Measurements from ENCODE around the gene PDK1.
"Not testable (repeated sequence)": the region's sequence is repeated elsewhere in the genome, so short reads cannot be mapped to it uniquely, and the experiment has no call there.

Gene PDK1

GRCh38 chr2:172554352-172555271 is 1.3 kb upstream of the PDK1 start:
- DNase-seq = no peak

GRCh38 chr2:172555272-172555521 is 693 bp upstream of the PDK1 start:
- DNase-seq = no peak

- DNase-seq = no peak
Observed at GRCh38 chr2:172556284-172557033, 569 bp downstream of the PDK1 start.

GRCh38 chr2:172558372-172558771 is 2.5 kb downstream of the PDK1 start:
- no peak for DNase-seq

- DNase-seq = no peak
Observed at GRCh38 chr2:172560721-172561120, 4.8 kb downstream of the PDK1 start.

GRCh38 chr2:172561270-172561669 is 5.4 kb downstream of the PDK1 start:
- no peak for DNase-seq

- no peak for DNase-seq
Observed at GRCh38 chr2:172562298-172562697, 6.4 kb downstream of the PDK1 start.

- DNase-seq = no peak
Observed at GRCh38 chr2:172564376-172564775, 8.5 kb downstream of the PDK1 start.

GRCh38 chr2:172571245-172571644 is 15.4 kb downstream of the PDK1 start:
- DNase-seq = no peak

GRCh38 chr2:172572981-172573380 is 17.1 kb downstream of the PDK1 start:
- no peak for DNase-seq

GRCh38 chr2:172574965-172575364 is 19.1 kb downstream of the PDK1 start:
- no peak for DNase-seq

GRCh38 chr2:172578054-172578453 is 22.2 kb downstream of the PDK1 start:
- DNase-seq = no peak

- no peak for DNase-seq
Observed at GRCh38 chr2:172578860-172579512, 23.1 kb downstream of the PDK1 start.

GRCh38 chr2:172580544-172580943 is 24.7 kb downstream of the PDK1 start:
- no peak for DNase-seq

GRCh38 chr2:172582656-172583055 is 26.8 kb downstream of the PDK1 start:
- DNase-seq = no peak

GRCh38 chr2:172586245-172586891 is 30.5 kb downstream of the PDK1 start:
- DNase-seq = no peak

- not testable (repeated sequence) for DNase-seq
Observed at GRCh38 chr2:172587231-172587630, 31.3 kb downstream of the PDK1 start.

GRCh38 chr2:172588931-172589330 is 33.0 kb downstream of the PDK1 start:
- no peak for DNase-seq

GRCh38 chr2:172591386-172591785 is 35.5 kb downstream of the PDK1 start:
- DNase-seq = not testable (repeated sequence)

- not testable (repeated sequence) for DNase-seq
Observed at GRCh38 chr2:172592190-172592589, 36.3 kb downstream of the PDK1 start.

- DNase-seq = no peak
Observed at GRCh38 chr2:172596776-172597175, 40.9 kb downstream of the PDK1 start.

GRCh38 chr2:172597176-172597842 is 41.4 kb downstream of the PDK1 start:
- DNase-seq = no peak

- no peak for DNase-seq
Observed at GRCh38 chr2:172599947-172600346, 44.1 kb downstream of the PDK1 start.
